Hematopoietic multipotent progenitor cell treated with erythropoietin and hydrocortisone succinate and interleukin-3 and kit ligand, for 17 days (in vitro differentiated cells): ENCODE data around the gene APLF.
"Not testable (repeated sequence)": the region's sequence is repeated elsewhere in the genome, so short reads cannot be mapped to it uniquely, and the experiment has no call there.

Experiments
- DNase-seq: peaks from one replicate; pipeline ENCODE4 v3.0.0-alpha.2; 2015; ENCODE audit warnings: low spot score

The APLF gene

GRCh38 chr2:68476454-68476853, 9.1 kb downstream of the APLF start:
- DNase-seq: no peak

- no peak for DNase-seq
Observed at GRCh38 chr2:68478688-68479087, 11.3 kb downstream of the APLF start.

GRCh38 chr2:68482296-68482820, 15.0 kb downstream of the APLF start:
- no peak for DNase-seq

GRCh38 chr2:68483011-68483410, 15.6 kb downstream of the APLF start:
- no peak for DNase-seq

GRCh38 chr2:68487773-68488355, 20.5 kb downstream of the APLF start:
- DNase-seq: peak; percentile 34

GRCh38 chr2:68488605-68489004, 21.2 kb downstream of the APLF start:
- DNase-seq: not testable (repeated sequence)

- no peak for DNase-seq
Observed at GRCh38 chr2:68489282-68489681, 21.9 kb downstream of the APLF start.

- no peak for DNase-seq
Observed at GRCh38 chr2:68491582-68491981, 24.2 kb downstream of the APLF start.

- no peak for DNase-seq
Observed at GRCh38 chr2:68499133-68499532, 31.7 kb downstream of the APLF start.

GRCh38 chr2:68500649-68501048, 33.3 kb downstream of the APLF start:
- DNase-seq: no peak

- no peak for DNase-seq
Observed at GRCh38 chr2:68501768-68502167, 34.4 kb downstream of the APLF start.

- DNase-seq: no peak
Observed at GRCh38 chr2:68505603-68506159, 38.3 kb downstream of the APLF start.

- no peak for DNase-seq
Observed at GRCh38 chr2:68506170-68506569, 38.8 kb downstream of the APLF start.

GRCh38 chr2:68512326-68512725, 44.9 kb downstream of the APLF start:
- DNase-seq: no peak

GRCh38 chr2:68512966-68513365, 45.6 kb downstream of the APLF start:
- DNase-seq: no peak

GRCh38 chr2:68514316-68514929, 47.0 kb downstream of the APLF start:
- DNase-seq: no peak

GRCh38 chr2:68516051-68516955, 48.9 kb downstream of the APLF start:
- no peak for DNase-seq

- DNase-seq: no peak
Observed at GRCh38 chr2:68519236-68519635, 51.9 kb downstream of the APLF start.

GRCh38 chr2:68521037-68521436, 53.7 kb downstream of the APLF start:
- no peak for DNase-seq

GRCh38 chr2:68526943-68527342, 59.6 kb downstream of the APLF start:
- not testable (repeated sequence) for DNase-seq

GRCh38 chr2:68527343-68528081, 60.1 kb downstream of the APLF start:
- DNase-seq: not testable (repeated sequence)

GRCh38 chr2:68529156-68529555, 61.8 kb downstream of the APLF start:
- not testable (repeated sequence) for DNase-seq
